Measurements from ENCODE around the gene SYT5. TPM values are rescaled to one million over a fixed set of nuclear protein-coding genes. Genes with fewer than 3 reads are reported as not detected.

The SYT5 gene
- total and polyA plus RNA-seq, 9 of the 15 experiments (the other 6 are each of a cell fraction or from before 2014, with no cell fraction given): 1.3 to 20.9 (median 8.8) TPM

- TF ChIP-seq CHD4 (IDR thresholded peaks at IDR 0.05; ENCODE audit: insufficient read depth, insufficient replicate concordance, low read depth, low read length, poor library complexity, severe bottlenecking) (no peak), THAP12 (CRISPR knock-in tag; IDR thresholded peaks at IDR 0.05) (no peak), RFX1 (IDR thresholded peaks at IDR 0.05) (no peak), BCLAF1 (IDR thresholded peaks at IDR 0.05; ENCODE audit: borderline replicate concordance in 1 of 2, control insufficient read depth in 1 of 2, low read depth in 2 of 2, low read length in 1 of 2) (no peak), TAL1 (IDR thresholded peaks at IDR 0.05) (peak; percentile 82), HDAC8 (tag; IDR thresholded peaks at IDR 0.05) (no peak), PHF8 (IDR thresholded peaks at IDR 0.05; ENCODE audit: borderline replicate concordance, low read length) (peak; percentile 45; the same call in 1 of the 2 replicates), TBL1XR1 (IDR thresholded peaks at IDR 0.05; ENCODE audit: low read length in 2 of 2) (peak; percentile 17 to 73; a peak in 3 of 4 replicates), RBM17 (IDR thresholded peaks at IDR 0.05; ENCODE audit: borderline replicate concordance, low read depth, low read length) (no peak), ZNF217 (CRISPR knock-in tag; IDR thresholded peaks at IDR 0.05) (no peak), SMAD4 (CRISPR knock-in tag; conservative IDR thresholded peaks at IDR 0.05) (peak; percentile 93), THRA (IDR thresholded peaks at IDR 0.05) (no peak), ZNF589 (CRISPR knock-in tag; IDR thresholded peaks at IDR 0.05; ENCODE audit: low read depth) (peak; percentile 14; the same call in 1 of the 2 replicates), ZNF695 (CRISPR knock-in tag; IDR thresholded peaks at IDR 0.05) (no peak), SNIP1 (IDR thresholded peaks at IDR 0.05; ENCODE audit: low read depth) (no peak), ZSCAN29 (IDR thresholded peaks at IDR 0.05) (no peak), THRAP3 (IDR thresholded peaks at IDR 0.05; ENCODE audit: borderline replicate concordance) (no peak), GTF2E2 (tag; IDR thresholded peaks at IDR 0.05) (no peak), SIN3A (IDR thresholded peaks at IDR 0.05; ENCODE audit: borderline replicate concordance in 2 of 2, control insufficient read depth in 1 of 2, low read depth in 2 of 2, low read length in 2 of 2) (peak; percentile 49 to 70; a peak in 1 of 4 replicates), TAF1 (IDR thresholded peaks at IDR 0.05; ENCODE audit: control insufficient read depth, extremely low read depth, insufficient read depth, low read length, severe bottlenecking) (peak; percentile 62)
Observed at GRCh38 chr19:55158848-55159749, 21.0 kb downstream of the SYT5 start (continued).
